C4-2B (cell line): Measurements from ENCODE around the gene TSR3.

Source experiments
- CTCF ChIP-seq: fragments of 450-650 bp; conservative IDR thresholded peaks from 2 replicates; pipeline ENCODE4 v1.5.1; 2017; ENCODE audit warnings: mild to moderate bottlenecking
- ZFX ChIP-seq: fragments of 450-650 bp; IDR thresholded peaks from 2 replicates; pipeline ENCODE4 v1.6.1; 2017

- no peak for TF ChIP-seq CTCF
- TF ChIP-seq ZFX = no peak
Observed at GRCh38 chr16:1345651-1346421, 5.8 kb downstream of the TSR3 start.
